ENCODE measurements around the gene TIE1.

TIE1 gene

GRCh38 chr1:43344267-43344850 lies 43.6 kb downstream of the TIE1 start:
- no peak for DNase-seq

- DNase-seq, result no peak
These were observed 44.3 kb downstream of the TIE1 start for GRCh38 chr1:43345120-43345519.

GRCh38 chr1:43346636-43347035 lies 45.9 kb downstream of the TIE1 start:
- DNase-seq, result no peak

DNA sequence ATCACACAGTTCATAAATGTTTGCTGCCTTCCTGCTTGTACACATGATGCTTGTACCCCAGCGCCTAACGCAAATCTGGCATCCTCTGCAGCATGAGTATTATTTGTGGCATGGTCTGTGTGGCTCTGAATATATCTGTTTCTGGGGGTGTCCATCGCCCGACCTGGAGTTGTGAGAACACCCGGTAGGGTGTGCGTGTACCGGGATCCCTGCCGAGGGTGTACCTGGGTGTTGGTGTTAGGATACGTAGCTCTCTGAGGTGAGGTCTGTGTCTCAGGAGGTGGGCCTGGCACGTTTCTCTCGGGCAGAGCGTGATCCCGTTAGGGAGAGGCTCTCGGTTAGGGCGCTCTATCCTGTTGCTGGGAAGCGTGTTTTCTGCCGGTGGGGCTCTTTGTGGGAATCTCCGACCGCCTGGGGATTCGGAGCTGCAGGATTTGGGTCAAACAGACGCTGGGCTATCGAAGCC lies 47.6 kb downstream of the TIE1 start:
- no peak for DNase-seq

- DNase-seq, result peak; percentile 24
These were observed 48.2 kb downstream of the TIE1 start for GRCh38 chr1:43348809-43349593.

GRCh38 chr1:43349594-43350306 lies 49.0 kb downstream of the TIE1 start:
- DNase-seq, result no peak

GRCh38 chr1:43350976-43351375 lies 50.2 kb downstream of the TIE1 start:
- DNase-seq, result no peak

DNA sequence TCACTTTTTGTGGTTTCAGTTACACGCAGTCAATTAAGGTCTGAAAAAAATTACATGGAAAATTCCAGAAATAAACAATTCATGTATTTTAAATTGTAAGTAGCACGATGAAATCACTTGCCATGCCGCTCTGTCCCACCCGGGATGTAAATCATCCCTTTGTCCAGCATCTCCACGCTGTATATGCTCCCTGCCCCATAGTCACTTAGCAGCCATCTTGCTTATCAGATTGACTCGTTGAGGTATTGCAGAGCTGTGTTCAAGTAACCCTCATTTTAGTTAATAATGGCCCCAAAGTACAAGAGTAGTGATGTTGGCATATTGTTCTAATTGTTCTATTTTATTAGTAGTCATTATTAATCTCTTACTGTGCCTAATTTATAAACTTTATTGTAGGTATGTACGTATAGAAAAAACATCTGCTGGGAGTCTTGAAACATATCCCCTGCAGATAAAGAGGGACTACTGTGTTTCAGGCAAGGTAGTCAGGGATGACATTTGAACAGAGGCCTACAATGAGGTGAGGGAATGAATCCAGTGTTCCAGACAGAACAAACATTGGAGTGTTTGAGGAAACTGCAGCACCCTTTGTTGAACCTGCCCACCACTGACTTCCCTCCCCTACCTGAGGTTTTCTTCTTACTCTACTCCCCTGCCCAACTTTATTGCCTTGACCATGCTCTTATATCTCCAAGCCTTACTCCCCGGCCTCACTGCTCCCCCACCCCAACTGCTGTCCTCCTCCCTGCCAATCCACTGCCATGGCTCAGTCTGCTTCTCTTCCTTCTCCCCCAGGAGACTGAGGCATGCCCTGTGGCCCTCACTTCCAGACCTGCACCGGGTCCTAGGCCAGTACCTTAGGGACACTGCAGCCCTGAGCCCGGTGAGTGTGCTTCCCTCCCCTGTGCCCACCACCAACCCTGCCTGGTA lies 50.9 kb downstream of the TIE1 start:
- DNase-seq, result no peak

DNA sequence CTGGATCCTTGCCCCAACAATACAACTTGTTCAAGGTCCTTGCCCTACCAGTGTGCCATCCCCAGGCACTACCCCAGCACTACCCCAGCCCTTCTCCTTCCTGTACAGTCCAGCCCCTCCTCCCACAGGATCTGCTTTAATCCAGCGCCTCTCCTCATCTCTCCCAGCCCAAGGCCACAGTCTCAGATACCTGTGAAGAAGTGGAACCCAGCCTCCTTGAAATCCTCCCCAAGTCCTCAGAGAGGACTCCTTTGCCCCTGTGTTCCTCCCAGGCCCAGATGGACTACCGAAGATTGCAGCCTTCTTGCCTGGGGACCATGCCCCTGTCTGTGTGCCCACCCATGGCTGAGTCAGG lies 51.5 kb downstream of the TIE1 start:
- no peak for DNase-seq

GRCh38 chr1:43352881-43353280 lies 52.1 kb downstream of the TIE1 start:
- no peak for DNase-seq

GRCh38 chr1:43354471-43354870 lies 53.7 kb downstream of the TIE1 start:
- no peak for DNase-seq

DNA sequence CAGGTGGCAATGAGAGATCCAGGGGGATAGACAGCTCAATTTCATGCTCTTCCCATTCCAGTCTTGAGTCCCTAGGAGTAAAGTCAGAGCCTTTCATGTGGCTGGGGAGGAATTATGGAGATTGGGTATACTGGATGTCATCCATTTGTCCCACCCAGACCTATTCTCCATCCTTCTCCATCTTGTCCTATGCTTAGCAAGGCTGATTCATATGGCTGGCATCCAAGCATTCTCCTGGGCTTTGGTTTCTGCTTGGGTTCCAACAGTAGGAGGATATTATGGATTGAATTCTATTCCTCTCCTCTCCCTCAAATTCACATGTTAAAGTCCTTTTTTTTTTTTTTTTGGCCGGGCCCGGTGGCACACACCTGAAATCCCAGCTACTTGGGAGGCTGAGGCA lies 54.2 kb downstream of the TIE1 start:
- DNase-seq, result no peak

DNA sequence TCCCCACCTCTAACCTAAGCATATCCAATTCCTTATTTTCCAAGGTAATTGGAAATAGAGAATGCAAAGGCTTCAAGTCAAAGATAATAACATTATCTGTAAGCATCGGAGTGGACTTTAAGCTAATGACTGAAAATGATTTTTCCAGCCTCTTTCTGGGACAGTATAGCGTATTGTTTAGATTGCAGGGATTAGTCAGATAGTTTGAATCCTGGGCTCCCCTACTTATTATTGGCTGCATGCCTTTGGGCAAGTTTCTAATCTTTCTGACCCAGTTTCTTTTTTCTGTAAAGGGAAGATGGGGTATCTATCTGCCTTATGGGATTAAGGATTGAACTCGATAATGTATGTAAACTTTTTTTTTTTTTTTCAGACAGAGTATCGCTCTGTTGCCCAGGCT lies 56.5 kb downstream of the TIE1 start:
- DNase-seq, result no peak

DNA sequence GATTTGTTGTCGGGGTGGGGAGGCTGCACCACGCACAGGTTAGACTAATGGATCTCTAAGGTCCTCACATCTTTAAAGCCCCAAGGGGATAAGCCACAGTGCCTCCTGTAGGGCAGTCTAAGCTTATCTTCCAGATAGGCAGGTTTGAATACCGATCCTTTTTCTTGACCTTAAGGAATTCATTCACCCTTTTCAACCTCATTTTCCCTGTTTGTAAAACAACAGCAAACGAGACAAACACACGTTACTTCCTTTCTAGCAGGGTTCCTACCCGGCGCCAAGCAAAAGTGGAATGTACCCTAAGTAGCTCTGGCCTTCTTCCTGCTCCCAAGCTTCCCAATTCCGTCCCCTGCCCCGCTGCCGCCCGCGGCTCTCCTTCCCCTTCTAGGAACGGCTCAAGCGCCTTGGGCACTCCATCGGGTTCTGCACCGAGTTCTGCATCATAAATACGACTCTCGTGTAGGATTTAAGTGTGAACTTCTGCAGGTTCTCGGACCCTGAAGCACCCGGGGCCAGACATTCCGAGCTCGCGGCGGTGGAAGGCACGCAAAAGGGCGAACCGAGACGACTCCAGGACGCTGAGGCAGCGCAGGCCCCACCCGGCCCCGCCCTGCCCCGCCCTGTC lies 57.5 kb downstream of the TIE1 start:
- DNase-seq, result peak; percentile 19

DNA sequence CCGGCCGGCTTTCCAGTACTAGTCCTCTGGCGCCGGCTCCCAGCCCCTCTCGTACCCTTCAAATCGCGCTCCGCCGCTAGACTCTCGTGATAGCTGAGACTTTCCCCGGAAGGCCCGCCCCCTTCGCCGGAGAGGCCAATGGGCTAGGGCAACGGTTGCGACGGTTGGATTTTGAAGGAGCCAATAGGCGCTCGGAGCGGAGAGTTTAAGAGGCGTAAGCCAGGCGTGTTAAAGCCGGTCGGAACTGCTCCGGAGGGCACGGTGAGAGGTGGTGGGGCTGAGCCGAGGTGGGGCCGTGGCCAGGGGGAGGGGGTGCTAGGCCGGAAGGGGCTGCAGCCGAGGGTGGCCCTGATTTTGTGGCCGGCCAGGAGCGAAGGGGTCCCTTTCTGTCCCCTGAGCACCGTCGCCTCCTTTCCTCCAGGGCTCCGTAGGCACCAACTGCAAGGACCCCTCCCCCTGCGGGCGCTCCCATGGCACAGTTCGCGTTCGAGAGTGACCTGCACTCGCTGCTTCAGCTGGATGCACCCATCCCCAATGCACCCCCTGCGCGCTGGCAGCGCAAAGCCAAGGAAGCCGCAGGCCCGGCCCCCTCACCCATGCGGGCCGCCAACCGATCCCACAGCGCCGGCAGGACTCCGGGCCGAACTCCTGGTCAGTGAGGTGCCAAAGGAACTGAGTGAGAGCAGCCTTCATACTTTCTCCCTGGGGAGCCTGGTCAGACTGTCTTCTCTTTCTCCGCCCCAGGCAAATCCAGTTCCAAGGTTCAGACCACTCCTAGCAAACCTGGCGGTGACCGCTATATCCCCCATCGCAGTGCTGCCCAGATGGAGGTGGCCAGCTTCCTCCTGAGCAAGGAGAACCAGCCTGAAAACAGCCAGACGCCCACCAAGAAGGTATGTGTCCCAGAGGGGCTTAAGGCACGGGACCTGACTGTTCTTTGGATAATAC lies 58.2 kb downstream of the TIE1 start, which contains the start of gene CDC20:
Gene CDC20 (plus strand): TSS at position 236 of the 948 bp plus-strand sequence. CDS start 235 bp downstream, at position 471.
- DNase-seq, result peak; percentile 95

DNA sequence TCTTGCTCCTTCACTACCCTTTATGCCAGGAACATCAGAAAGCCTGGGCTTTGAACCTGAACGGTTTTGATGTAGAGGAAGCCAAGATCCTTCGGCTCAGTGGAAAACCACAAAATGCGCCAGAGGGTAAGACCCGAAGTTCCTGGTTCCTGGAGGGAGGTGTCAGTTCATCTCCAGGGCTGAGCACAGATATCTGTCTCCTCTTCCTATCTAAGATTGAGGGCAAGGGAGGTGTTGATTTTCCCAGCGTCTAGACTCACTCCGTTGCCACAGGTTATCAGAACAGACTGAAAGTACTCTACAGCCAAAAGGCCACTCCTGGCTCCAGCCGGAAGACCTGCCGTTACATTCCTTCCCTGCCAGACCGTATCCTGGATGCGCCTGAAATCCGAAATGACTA lies 58.9 kb downstream of the TIE1 start:
- DNase-seq, result no peak

- no peak for DNase-seq
These were observed 59.8 kb downstream of the TIE1 start for GRCh38 chr1:43360616-43361015.

DNA sequence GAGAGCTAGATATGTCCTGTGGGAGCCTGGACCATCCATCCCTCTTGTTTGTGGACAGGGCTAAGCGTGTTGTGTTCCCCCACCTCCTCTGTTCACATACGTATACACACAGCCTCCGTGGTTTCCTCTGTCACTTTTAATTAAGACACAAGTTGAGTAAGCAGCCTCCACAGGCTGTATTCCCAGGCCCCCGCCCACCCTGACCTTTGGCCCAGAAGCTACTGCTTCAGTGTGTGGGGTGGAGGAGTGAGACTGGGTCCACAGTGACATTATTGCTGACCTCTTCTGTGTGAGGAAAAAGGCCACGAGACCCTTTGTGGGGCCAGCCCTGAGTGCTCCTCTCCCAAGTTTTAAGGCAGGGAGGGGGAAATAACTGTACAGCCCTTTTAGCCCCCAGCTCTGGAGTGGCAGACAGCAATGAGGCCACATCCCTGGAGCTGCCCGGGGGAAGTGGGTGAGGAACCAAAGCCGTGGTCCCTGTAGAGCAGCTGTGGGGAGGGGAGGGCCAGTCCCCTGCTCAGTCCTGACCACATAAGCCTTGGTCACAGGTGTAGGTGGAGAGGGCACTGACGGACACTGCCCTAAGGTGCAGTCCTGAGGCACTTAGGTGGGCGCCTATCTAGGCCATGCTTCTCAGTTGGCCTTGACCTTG lies 62.6 kb downstream of the TIE1 start:
- no peak for DNase-seq

DNA sequence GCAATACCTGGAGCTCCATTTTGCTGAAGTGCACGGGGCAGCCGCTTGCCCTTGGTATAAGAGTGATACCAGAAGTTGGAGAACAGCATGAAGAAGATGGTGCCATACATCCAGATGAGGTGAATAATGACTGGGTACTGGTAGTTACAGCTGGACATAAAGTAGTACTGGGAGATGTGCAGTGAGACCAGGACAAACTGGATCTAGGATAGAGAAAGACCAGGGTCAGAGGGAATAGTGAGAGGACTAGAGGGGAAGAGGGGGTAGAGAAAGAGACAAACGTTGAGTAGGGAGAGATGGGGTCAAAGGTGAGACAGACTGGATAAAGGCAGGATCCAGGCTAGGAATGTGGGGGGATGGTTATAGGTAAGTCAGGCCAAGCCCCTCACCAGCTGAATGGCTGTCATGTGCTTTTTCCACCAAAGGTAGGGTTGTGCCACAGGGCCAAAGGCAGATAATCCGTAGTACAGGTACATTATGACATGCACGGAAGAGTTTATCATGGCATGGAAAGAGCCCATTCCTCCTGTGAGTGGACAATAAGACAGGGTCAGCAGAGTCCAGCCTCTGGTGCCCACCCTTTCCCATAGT lies 63.2 kb downstream of the TIE1 start:
- no peak for DNase-seq

GRCh38 chr1:43365678-43366077 lies 64.9 kb downstream of the TIE1 start:
- DNase-seq, result no peak

Measured in DMS 273 treated with DMSO at 0.1 percent for 48 hours (cell line).